NCI-H1694 (cell line): ENCODE data around the gene CEP63.
A peak's percentile ranks its signal among the peaks of the same experiment; 100 is the strongest.

Experiments
- DNase-seq: peaks from one replicate; lab custom pipeline; 2025; lab: John Stamatoyannopoulos, UW

The CEP63 gene

GRCh38 chr3:134485718-134486576 is at the start of gene CEP63, which contains the start of gene ANAPC13:
Gene CEP63 (plus strand): TSS chr3:134486057. CDS start chr3:134495321, 9,264 bp downstream.
Gene ANAPC13 (minus strand): TSS chr3:134485985. CDS start chr3:134482904, 3,081 bp downstream.
- peak; percentile 95 for DNase-seq

GRCh38 chr3:134437211-134437752 is 48.6 kb upstream of the CEP63 start:
- DNase-seq = no peak

GRCh38 chr3:134441321-134441720 is 44.5 kb upstream of the CEP63 start:
- DNase-seq = no peak

- DNase-seq = no peak
These were observed 44.0 kb upstream of the CEP63 start for GRCh38 chr3:134441821-134442220.

- no peak for DNase-seq
These were observed 40.8 kb upstream of the CEP63 start for GRCh38 chr3:134445095-134445494.

GRCh38 chr3:134445636-134446035 is 40.2 kb upstream of the CEP63 start:
- no peak for DNase-seq

- DNase-seq = no peak
These were observed 39.1 kb upstream of the CEP63 start for GRCh38 chr3:134446800-134447199.

- DNase-seq = no peak
These were observed 38.5 kb upstream of the CEP63 start for GRCh38 chr3:134447351-134447750.

- no peak for DNase-seq
These were observed 37.2 kb upstream of the CEP63 start for GRCh38 chr3:134448664-134449063.

- DNase-seq = peak; percentile 25
These were observed 36.6 kb upstream of the CEP63 start for GRCh38 chr3:134449277-134449676.

GRCh38 chr3:134449951-134450350 is 35.9 kb upstream of the CEP63 start:
- DNase-seq = no peak

- DNase-seq = peak; percentile 6
These were observed 32.2 kb upstream of the CEP63 start for GRCh38 chr3:134453631-134454030.

GRCh38 chr3:134457376-134458074 is 28.3 kb upstream of the CEP63 start:
- no peak for DNase-seq

- DNase-seq = no peak
These were observed 27.4 kb upstream of the CEP63 start for GRCh38 chr3:134458406-134458945.

GRCh38 chr3:134459562-134459961 is 26.3 kb upstream of the CEP63 start:
- no peak for DNase-seq

- no peak for DNase-seq
These were observed 24.9 kb upstream of the CEP63 start for GRCh38 chr3:134460965-134461364.

GRCh38 chr3:134462331-134462941 is 23.4 kb upstream of the CEP63 start:
- no peak for DNase-seq

- DNase-seq = no peak
These were observed 22.2 kb upstream of the CEP63 start for GRCh38 chr3:134463676-134464063.

GRCh38 chr3:134464064-134464688 is 21.7 kb upstream of the CEP63 start:
- no peak for DNase-seq

GRCh38 chr3:134464689-134465365 is 21.0 kb upstream of the CEP63 start:
- no peak for DNase-seq

GRCh38 chr3:134466331-134466730 is 19.5 kb upstream of the CEP63 start:
- DNase-seq = no peak
